IMR-90 (cell line): ENCODE measurements around the gene LAPTM5. TPM values are rescaled to one million over a fixed set of nuclear protein-coding genes. Genes with fewer than 3 reads are reported as not detected.

Source experiments
- ATAC-seq: fragments of 200-7000 bp; cut with Tn5 transposase; 2 replicates; pipeline ENCODE4 v1.9.1; 2020; ENCODE audit warnings: low read depth, mild to moderate bottlenecking, moderate library complexity
- BruUV-seq: library from RNA; stranded (reverse); fragments of 400-500 nt; replicated peaks from 2 replicates; lab custom pipeline; 2021; lab: Mats Ljungman, UMichigan
- CTCF ChIA-PET: fragments of 300-600 bp; formaldehyde crosslinking; extraction: SDS; loops from one replicate; lab custom pipeline; 2021; ENCODE audit warnings: antibody characterized with exemption; lab: Yijun Ruan, JAX
- POLR2A ChIA-PET: fragments of 300-600 bp; sonication (Branson Sonifier 250); formaldehyde crosslinking; loops from one replicate; lab custom pipeline; 2022; ENCODE audit warnings: antibody characterized with exemption; ENCODE audit not compliant: unreplicated experiment; lab: Charles Lee
- DNase-seq: peaks from one replicate; pipeline ENCODE4 v3.0.0; 2013
- H2AFZ ChIP-seq: replicated peaks from 2 replicates; pipeline ENCODE3; 2013; ENCODE audit warnings: low read length, mild to moderate bottlenecking; ENCODE audit not compliant: poor library complexity
- H2AK5ac ChIP-seq: 2 replicates; pipeline ENCODE4 v1.6.1; 2013; ENCODE audit warnings: low read depth, low read length, inconsistent platforms
- H2AK9ac ChIP-seq: replicated peaks from 2 replicates; pipeline ENCODE3; 2013; ENCODE audit warnings: mild to moderate bottlenecking, low read depth, low read length, moderate library complexity; ENCODE audit not compliant: poor library complexity
- H2BK120ac ChIP-seq: 2 replicates; pipeline ENCODE4 v1.6.1; 2013; ENCODE audit warnings: low read depth, low read length, inconsistent platforms
- H2BK15ac ChIP-seq: 3 replicates; pipeline ENCODE4 v1.6.1; 2013; ENCODE audit warnings: low read depth, low read length, inconsistent platforms
- H2BK20ac ChIP-seq: 2 replicates; pipeline ENCODE4 v1.6.1; 2013; ENCODE audit warnings: low read depth, mild to moderate bottlenecking, inconsistent platforms, low read length, moderate library complexity
- H2BK5ac ChIP-seq: 2 replicates; pipeline ENCODE4 v1.6.1; 2013; ENCODE audit warnings: mild to moderate bottlenecking, low read depth, low read length, inconsistent platforms; ENCODE audit not compliant: poor library complexity, severe bottlenecking
- H3K14ac ChIP-seq: replicated peaks from 2 replicates; pipeline ENCODE4 v1.6.1; 2013; ENCODE audit warnings: low read depth, low read length, inconsistent platforms
- H3K18ac ChIP-seq: 2 replicates; pipeline ENCODE4 v1.6.1; 2013; ENCODE audit warnings: low read depth, low read length, control low read depth
- H3K23ac ChIP-seq: 2 replicates; pipeline ENCODE4 v1.6.1; 2013; ENCODE audit warnings: low read depth, low read length, inconsistent platforms
- H3K27ac ChIP-seq: 2 replicates; pipeline ENCODE4 v1.5.1; 2013; ENCODE audit warnings: mild to moderate bottlenecking, control low read depth, low read length; ENCODE audit not compliant: insufficient read depth
- H3K27me3 ChIP-seq: 2 replicates; pipeline ENCODE4 v1.6.1; 2013; ENCODE audit warnings: low read length; ENCODE audit not compliant: control insufficient read depth, insufficient read depth
- H3K36me3 ChIP-seq: 2 replicates; pipeline ENCODE4 v1.6.1; 2013; ENCODE audit warnings: low read length, mixed read lengths; ENCODE audit not compliant: control insufficient read depth, insufficient read depth
- H3K4ac ChIP-seq: 2 replicates; pipeline ENCODE4 v1.6.1; 2013; ENCODE audit warnings: low read depth, low read length, inconsistent platforms
- H3K4me1 ChIP-seq: 2 replicates; pipeline ENCODE4 v1.6.1; 2013; ENCODE audit warnings: low read length, mixed read lengths; ENCODE audit not compliant: control insufficient read depth, insufficient read depth
- H3K4me2 ChIP-seq: 2 replicates; pipeline ENCODE4 v1.6.1; 2013; ENCODE audit warnings: low read depth, mild to moderate bottlenecking, control low read depth, low read length, moderate library complexity
- H3K4me3 ChIP-seq: 2 replicates; pipeline ENCODE4 v1.5.1; 2013; ENCODE audit warnings: low read depth, mild to moderate bottlenecking, control low read depth, low read length, moderate library complexity; ENCODE audit not compliant: insufficient read depth
- H3K56ac ChIP-seq: 2 replicates; pipeline ENCODE4 v1.6.1; 2013; ENCODE audit warnings: low read length, inconsistent platforms; ENCODE audit not compliant: insufficient read depth; ENCODE audit errors: extremely low read depth
- H3K79me1 ChIP-seq, 2 experiments: 2 replicates each; pipeline ENCODE4 v1.6.1; 2013; ENCODE audit warnings: low read length in 2 of 2, inconsistent platforms in 1 of 2, low read depth in 1 of 2
- H3K9ac ChIP-seq: 2 replicates; pipeline ENCODE4 v1.6.1; 2013; ENCODE audit warnings: low read depth, low read length, control low read depth
- H3K9me1 ChIP-seq: 2 replicates; pipeline ENCODE4 v1.6.1; 2013; ENCODE audit warnings: low read length, inconsistent platforms; ENCODE audit not compliant: insufficient read depth
- H3K9me3 ChIP-seq: 2 replicates; pipeline ENCODE4 v1.6.1; 2013; ENCODE audit warnings: low read length; ENCODE audit not compliant: control insufficient read depth, insufficient read depth
- H4K20me1 ChIP-seq: 2 replicates; pipeline ENCODE4 v1.6.1; 2013; ENCODE audit warnings: low read length, inconsistent platforms; ENCODE audit not compliant: insufficient read depth
- H4K5ac ChIP-seq: 2 replicates; pipeline ENCODE4 v1.6.1; 2013; ENCODE audit warnings: mild to moderate bottlenecking, low read depth, low read length, control low read depth
- H4K8ac ChIP-seq, 2 experiments: 2 replicates each; pipeline ENCODE4 v1.6.1; 2013; ENCODE audit warnings: low read depth in 2 of 2, low read length in 2 of 2, control low read depth in 1 of 2, inconsistent platforms in 1 of 2
- H4K91ac ChIP-seq: 2 replicates; pipeline ENCODE4 v1.6.1; 2013; ENCODE audit warnings: low read depth, low read length, inconsistent platforms; ENCODE audit not compliant: insufficient read depth
- BHLHE40 ChIP-seq: fragments of 150-350 bp; IDR thresholded peaks from 2 replicates; pipeline ENCODE4 v1.6.1; 2016; ENCODE audit warnings: mild to moderate bottlenecking, low read depth, low read length
- CEBPB ChIP-seq: IDR thresholded peaks from 2 replicates; pipeline ENCODE4 v1.6.1; 2012; ENCODE audit warnings: low read depth, low read length, improper control_type of control experiment
- CHD1 ChIP-seq: IDR thresholded peaks from 2 replicates; pipeline ENCODE4 v1.6.1; 2012; ENCODE audit warnings: low read depth, low read length, improper control_type of control experiment
- CTCF ChIP-seq: conservative IDR thresholded peaks from 2 replicates; pipeline ENCODE4 v1.5.1; 2012; ENCODE audit warnings: mild to moderate bottlenecking, low read depth, low read length, improper control_type of control experiment
- ELK1 ChIP-seq: fragments of 150-350 bp; IDR thresholded peaks from 2 replicates; pipeline ENCODE4 v1.6.1; 2016; ENCODE audit warnings: low read depth, mild to moderate bottlenecking, low read length, moderate library complexity, borderline replicate concordance
- FOS ChIP-seq: fragments of 150-350 bp; IDR thresholded peaks from 2 replicates; pipeline ENCODE4 v1.6.1; 2016; ENCODE audit warnings: low read depth, low read length
- MAFK ChIP-seq: IDR thresholded peaks from 2 replicates; pipeline ENCODE4 v1.6.1; 2012; ENCODE audit warnings: low read depth, low read length, improper control_type of control experiment
- MAZ ChIP-seq: IDR thresholded peaks from 2 replicates; pipeline ENCODE4 v1.6.1; 2012; ENCODE audit warnings: low read depth, mild to moderate bottlenecking, low read length, improper control_type of control experiment, moderate library complexity, borderline replicate concordance
- MXI1 ChIP-seq: IDR thresholded peaks from 2 replicates; pipeline ENCODE4 v1.6.1; 2012; ENCODE audit warnings: low read depth, mild to moderate bottlenecking, low read length, moderate library complexity, borderline replicate concordance
- NFE2L2 ChIP-seq: fragments of 150-350 bp; IDR thresholded peaks from 2 replicates; pipeline ENCODE4 v1.6.1; 2016; ENCODE audit warnings: low read depth, mild to moderate bottlenecking, low read length
- POLR2A ChIP-seq: IDR thresholded peaks from 2 replicates; pipeline ENCODE4 v1.6.1; 2012; ENCODE audit warnings: mild to moderate bottlenecking, low read depth, low read length
- RAD21 ChIP-seq: IDR thresholded peaks from 2 replicates; pipeline ENCODE4 v1.6.1; 2012; ENCODE audit warnings: low read length, improper control_type of control experiment
- RCOR1 ChIP-seq: IDR thresholded peaks from 2 replicates; pipeline ENCODE4 v1.6.1; 2012; ENCODE audit warnings: mild to moderate bottlenecking, low read length, improper control_type of control experiment; ENCODE audit not compliant: insufficient replicate concordance
- RFX5 ChIP-seq: IDR thresholded peaks from 2 replicates; pipeline ENCODE4 v1.8.0; 2012; ENCODE audit warnings: low read depth, mild to moderate bottlenecking, low read length, moderate library complexity
- SMC3 ChIP-seq: fragments of 150-350 bp; IDR thresholded peaks from 2 replicates; pipeline ENCODE4 v1.6.1; 2016; ENCODE audit warnings: low read depth, mild to moderate bottlenecking, antibody characterized with exemption, low read length, moderate library complexity
- USF2 ChIP-seq: fragments of 150-350 bp; IDR thresholded peaks from 2 replicates; pipeline ENCODE4 v1.6.1; 2017; ENCODE audit warnings: mild to moderate bottlenecking, antibody characterized with exemption, low read length, low read depth
- WGBS, 2 experiments: methylation state at CpG; one replicate each; pipeline versions ENCODE4 v1.1.5 to v1.1.7; 2013; ENCODE audit warnings: missing lambda C conversion rate in 2 of 2; ENCODE audit not compliant: insufficient read length in 1 of 2; ENCODE audit errors: extremely low coverage in 2 of 2; 5-methylcytosine and 5-hydroxymethylcytosine counted together
- dilution Hi-C: fragments of 300-500 bp; cut with HindIII; formaldehyde crosslinking; loops from one replicate; pipeline ENCODE4 v1.14.3; 2018; ENCODE audit warnings: low sequenced_read_pairs; ENCODE audit not compliant: unreplicated experiment
- in situ Hi-C: fragments of 300-500 bp; cut with MboI; formaldehyde crosslinking; loops from 3 replicates; pipeline ENCODE4 v1.14.3; 2019; ENCODE audit warnings: low sequenced_read_pairs, inconsistent platforms, mixed read lengths
- intact Hi-C: fragments of 100-400 bp; cut with micrococcal nuclease; formaldehyde crosslinking; loops from 2 replicates; pipeline ENCODE4 v1.10.0; 2022
- polyA plus RNA-seq, 3 experiments: library from polyadenylated mRNA; depleted of rRNA; stranded (reverse); fragments of >200 nt; gene quantifications; 2 replicates each; pipeline ENCODE4 v1.2.3, GENCODE V29; 2012; ENCODE audit warnings: low replicate concordance in 1 of 3
- total RNA-seq: library from RNA; depleted of rRNA; stranded (reverse); fragments of >200 nt; gene quantifications from 2 replicates; pipeline ENCODE4 v1.2.3, GENCODE V29; 2012

LAPTM5 gene
- total and polyA plus RNA-seq, 2 of the 4 experiments (the other 2 are of a cell fraction): 0.09 TPM; not detected in 1

- no CpG with 5 or more reads among the region's 2 CpGs for WGBS, 2 experiments
- H2AFZ ChIP-seq: peak overlapping the region; percentile 4
- no peak overlapping the region for H3K4me3 ChIP-seq
- DNase-seq: peak; percentile 66
- CTCF ChIA-PET: interaction anchor here (0.7 to 4.6 kb wide), 5 partner anchors 8 to 73 kb away, joined by 3 to 30 read pairs (median 4); no protein-coding TSS in a partner anchor
- POLR2A ChIA-PET: interaction anchor here (0.6 kb wide), 1 partner anchor 1132 kb away, joined by 3 read pairs; no protein-coding TSS in a partner anchor
- H3K27me3 ChIP-seq: peaks cover 7% of the 10 kb centered on the region; the same call in 1 of the 2 replicates
- no peak overlapping the region for H2BK20ac ChIP-seq
- no peak overlapping the region for H3K18ac ChIP-seq
- H4K5ac ChIP-seq: no peak overlapping the region
- no peak overlapping the region for H3K23ac ChIP-seq
- peaks cover 10% of the 10 kb centered on the region; the same call in 1 of the 2 replicates for H3K4me1 ChIP-seq
- no peak overlapping the region for H3K4ac ChIP-seq
- no peak overlapping the region for H2AK9ac ChIP-seq
- dilution Hi-C loops: no loop called here
- H3K36me3 ChIP-seq: no peaks in the 10 kb centered on the region
- H2BK5ac ChIP-seq: no peak overlapping the region
- no TSS peak for BruUV-seq
- H3K9me1 ChIP-seq: 0 out of 2 replicates have a peak, but pooled peaks cover 2% of the 10 kb centered on the region
- intact Hi-C loops: loop anchor here (2.0 kb wide), 1 partner anchor 51 kb away; no protein-coding TSS in a partner anchor
- H3K27ac ChIP-seq: no peak overlapping the region
- H3K79me1 ChIP-seq: no peaks in the 10 kb centered on the region
- no peak overlapping the region for H3K9ac ChIP-seq
- no peak overlapping the region for H3K4me2 ChIP-seq
- peak overlapping the region; percentile 40; the same call in 1 of the 2 replicates for H2AK5ac ChIP-seq
- TF ChIP-seq SMC3 (no peak), CHD1 (no peak), MAFK (no peak), MAZ (peak; percentile 78; the same call in 1 of the 2 replicates), BHLHE40 (no peak), RCOR1 (no peak), USF2 (no peak), RAD21 (no peak), RFX5 (no peak), ELK1 (no peak), FOS (0 out of 2 replicates have a peak, but pooled peaks have one; percentile 34), CEBPB (no peak), MXI1 (no peak), CTCF (no peak), NFE2L2 (no peak), POLR2A (no peak)
- no peak overlapping the region for H3K56ac ChIP-seq
- H3K9me3 ChIP-seq: no peaks in the 10 kb centered on the region
- no peaks in the 10 kb centered on the region for H4K20me1 ChIP-seq
- ATAC-seq: peak; percentile 94
- in situ Hi-C loops: loop anchor here (5.0 kb wide), 1 partner anchor 184 kb away; no protein-coding TSS in a partner anchor
- no peak overlapping the region for H2BK15ac ChIP-seq
- no peak overlapping the region for H4K8ac ChIP-seq
- H2BK120ac ChIP-seq: no peak overlapping the region
- H3K14ac ChIP-seq: no peak overlapping the region
- H4K91ac ChIP-seq: no peak overlapping the region
Observed at GRCh38 chr1:30727824-30728223, 29.8 kb downstream of the LAPTM5 start.
